GM21381 (cell line): ENCODE data around the gene ATXN7L1.

Experiments
- ATAC-seq: cut with Tn5 transposase; IDR thresholded peaks from one replicate; pipeline ENCODE4 v1.9.1; 2021; ENCODE audit warnings: mild to moderate bottlenecking, moderate library complexity; ENCODE audit not compliant: unreplicated experiment

ATXN7L1 gene

GRCh38 chr7:105748701-105749100 is 127.7 kb downstream of the ATXN7L1 start:
- no peak for ATAC-seq

- no peak for ATAC-seq
Measured at GRCh38 chr7:105745681-105746330, 130.6 kb downstream of the ATXN7L1 start.

GRCh38 chr7:105744258-105744657 is 132.1 kb downstream of the ATXN7L1 start:
- no peak for ATAC-seq

GRCh38 chr7:105743351-105744090 is 132.9 kb downstream of the ATXN7L1 start:
- no peak for ATAC-seq

- ATAC-seq, result no peak
Measured at GRCh38 chr7:105742787-105743186, 133.6 kb downstream of the ATXN7L1 start.

GRCh38 chr7:105741982-105742381 is 134.4 kb downstream of the ATXN7L1 start:
- no peak for ATAC-seq

- no peak for ATAC-seq
Measured at GRCh38 chr7:105738133-105738532, 138.3 kb downstream of the ATXN7L1 start.

GRCh38 chr7:105734233-105734632 is 142.2 kb downstream of the ATXN7L1 start:
- no peak for ATAC-seq

- ATAC-seq, result no peak
Measured at GRCh38 chr7:105731042-105731441, 145.4 kb downstream of the ATXN7L1 start.

GRCh38 chr7:105728028-105728427 is 148.4 kb downstream of the ATXN7L1 start:
- no peak for ATAC-seq

GRCh38 chr7:105724688-105725087 is 151.7 kb downstream of the ATXN7L1 start:
- no peak for ATAC-seq

- no peak for ATAC-seq
Measured at GRCh38 chr7:105723572-105723971, 152.8 kb downstream of the ATXN7L1 start.

GRCh38 chr7:105721571-105722104 is 154.8 kb downstream of the ATXN7L1 start:
- no peak for ATAC-seq

- no peak for ATAC-seq
Measured at GRCh38 chr7:105719919-105720318, 156.5 kb downstream of the ATXN7L1 start.

GRCh38 chr7:105719395-105719794 is 157.0 kb downstream of the ATXN7L1 start:
- ATAC-seq, result no peak

GRCh38 chr7:105718511-105718925 is 157.9 kb downstream of the ATXN7L1 start:
- ATAC-seq, result no peak

- no peak for ATAC-seq
Measured at GRCh38 chr7:105715528-105715927, 160.9 kb downstream of the ATXN7L1 start.

GRCh38 chr7:105713488-105714465 is 162.6 kb downstream of the ATXN7L1 start:
- no peak for ATAC-seq

GRCh38 chr7:105712877-105713276 is 163.5 kb downstream of the ATXN7L1 start:
- no peak for ATAC-seq

- ATAC-seq, result no peak
Measured at GRCh38 chr7:105711726-105712402, 164.5 kb downstream of the ATXN7L1 start.
